GM15510 (cell line): ENCODE results near the gene CEP85L.

Experiments used
- POLR2A ChIP-seq: IDR thresholded peaks from 3 replicates; pipeline ENCODE4 v1.6.1; 2011; ENCODE audit warnings: borderline replicate concordance; ENCODE audit not compliant: insufficient read length; ENCODE audit errors: extremely low read depth

Gene CEP85L

GRCh38 chr6:118554698-118555097 is 96.7 kb downstream of the CEP85L start:
- no peak for TF ChIP-seq POLR2A

GRCh38 chr6:118553132-118553531 is 98.3 kb downstream of the CEP85L start:
- no peak for TF ChIP-seq POLR2A

- TF ChIP-seq POLR2A, result no peak
Measured at GRCh38 chr6:118551063-118552053, 100.0 kb downstream of the CEP85L start.

GRCh38 chr6:118548613-118549012 is 102.8 kb downstream of the CEP85L start:
- TF ChIP-seq POLR2A, result no peak

GRCh38 chr6:118548136-118548535 is 103.3 kb downstream of the CEP85L start, which contains the start of gene PLN:
Gene PLN, plus strand, starts transcription at chr6:118548296. Its CDS starts 10,626 bp downstream, at chr6:118558922.
- TF ChIP-seq POLR2A, result no peak

GRCh38 chr6:118546880-118547218 is 104.5 kb downstream of the CEP85L start:
- TF ChIP-seq POLR2A, result no peak

- TF ChIP-seq POLR2A, result no peak
Measured at GRCh38 chr6:118546164-118546879, 105.1 kb downstream of the CEP85L start.

- no peak for TF ChIP-seq POLR2A
Measured at GRCh38 chr6:118544105-118544504, 107.3 kb downstream of the CEP85L start.

- TF ChIP-seq POLR2A, result no peak
Measured at GRCh38 chr6:118542184-118542952, 109.0 kb downstream of the CEP85L start.

GRCh38 chr6:118537574-118537973 is 113.8 kb downstream of the CEP85L start:
- no peak for TF ChIP-seq POLR2A

GRCh38 chr6:118536478-118536877 is 114.9 kb downstream of the CEP85L start:
- no peak for TF ChIP-seq POLR2A

GRCh38 chr6:118535176-118535844 is 116.1 kb downstream of the CEP85L start:
- no peak for TF ChIP-seq POLR2A

GRCh38 chr6:118530942-118531341 is 120.4 kb downstream of the CEP85L start:
- no peak for TF ChIP-seq POLR2A

- TF ChIP-seq POLR2A, result no peak
Measured at GRCh38 chr6:118529756-118530155, 121.6 kb downstream of the CEP85L start.

GRCh38 chr6:118528129-118528528 is 123.3 kb downstream of the CEP85L start:
- TF ChIP-seq POLR2A, result no peak
